ENCODE data around the gene AADACL4.
"Not testable (repeated sequence)": the region's sequence is repeated elsewhere in the genome, so short reads cannot be mapped to it uniquely, and the experiment has no call there.

Gene AADACL4

GRCh38 chr1:12630946-12631530, 12.8 kb upstream of the AADACL4 start:
- DNase-seq: no peak

GRCh38 chr1:12631571-12631970, 12.3 kb upstream of the AADACL4 start:
- no peak for DNase-seq

GRCh38 chr1:12634156-12634555, 9.7 kb upstream of the AADACL4 start:
- no peak for DNase-seq

GRCh38 chr1:12634696-12635202, 9.1 kb upstream of the AADACL4 start:
- DNase-seq: no peak

GRCh38 chr1:12636098-12636950, 7.6 kb upstream of the AADACL4 start:
- no peak for DNase-seq

GRCh38 chr1:12637693-12638092, 6.2 kb upstream of the AADACL4 start:
- DNase-seq: no peak

- DNase-seq: no peak
These were observed 3.5 kb upstream of the AADACL4 start for GRCh38 chr1:12640237-12640957.

- no peak for DNase-seq
These were observed 3.0 kb upstream of the AADACL4 start for GRCh38 chr1:12640958-12641272.

GRCh38 chr1:12643079-12643478, 806 bp upstream of the AADACL4 start:
- DNase-seq: no peak

GRCh38 chr1:12644237-12644636, 352 bp downstream of the AADACL4 start:
- DNase-seq: no peak

- no peak for DNase-seq
These were observed 944 bp downstream of the AADACL4 start for GRCh38 chr1:12644829-12645228.

- DNase-seq: not testable (repeated sequence)
These were observed 1.5 kb downstream of the AADACL4 start for GRCh38 chr1:12645401-12645800.

GRCh38 chr1:12648741-12649140, 4.9 kb downstream of the AADACL4 start:
- DNase-seq: no peak

GRCh38 chr1:12649971-12650421, 6.1 kb downstream of the AADACL4 start:
- no peak for DNase-seq

- DNase-seq: no peak
These were observed 10.2 kb downstream of the AADACL4 start for GRCh38 chr1:12654004-12654567.

- DNase-seq: no peak
These were observed 10.8 kb downstream of the AADACL4 start for GRCh38 chr1:12654657-12655056.

GRCh38 chr1:12656575-12656974, 12.7 kb downstream of the AADACL4 start:
- no peak for DNase-seq

- no peak for DNase-seq
These were observed 13.4 kb downstream of the AADACL4 start for GRCh38 chr1:12657060-12657884.

- not testable (repeated sequence) for DNase-seq
These were observed 14.1 kb downstream of the AADACL4 start for GRCh38 chr1:12657885-12658512.

GRCh38 chr1:12658531-12659453, 14.9 kb downstream of the AADACL4 start:
- peak; percentile 66 for DNase-seq

All from stimulated activated CD4-positive, alpha-beta T cell treated with anti-CD3 and anti-CD28 coated beads, Interleukin-1b, Interleukin-23, amount 100 ng/mL, for 48 hours (primary cell).